ENCODE measurements around the gene TOP3B.

- TF ChIP-seq EZH2 (IDR thresholded peaks at IDR 0.05; ENCODE audit: borderline replicate concordance, insufficient read depth, low read length, poor library complexity, severe bottlenecking) (no peak), RAD21 (conservative IDR thresholded peaks at IDR 0.05) (no peak), EP300 (conservative IDR thresholded peaks at IDR 0.05; ENCODE audit: poor library complexity, severe bottlenecking) (no peak), POLR2AphosphoS5 (IDR thresholded peaks at IDR 0.05) (no peak), REST (IDR thresholded peaks at IDR 0.05; ENCODE audit: borderline replicate concordance) (no peak), MXI1 (conservative IDR thresholded peaks at IDR 0.05; ENCODE audit: poor library complexity, severe bottlenecking) (no peak), TAF1 (IDR thresholded peaks at IDR 0.05; ENCODE audit: low read depth) (no peak)
- TF ChIP-seq, protein P1, sequence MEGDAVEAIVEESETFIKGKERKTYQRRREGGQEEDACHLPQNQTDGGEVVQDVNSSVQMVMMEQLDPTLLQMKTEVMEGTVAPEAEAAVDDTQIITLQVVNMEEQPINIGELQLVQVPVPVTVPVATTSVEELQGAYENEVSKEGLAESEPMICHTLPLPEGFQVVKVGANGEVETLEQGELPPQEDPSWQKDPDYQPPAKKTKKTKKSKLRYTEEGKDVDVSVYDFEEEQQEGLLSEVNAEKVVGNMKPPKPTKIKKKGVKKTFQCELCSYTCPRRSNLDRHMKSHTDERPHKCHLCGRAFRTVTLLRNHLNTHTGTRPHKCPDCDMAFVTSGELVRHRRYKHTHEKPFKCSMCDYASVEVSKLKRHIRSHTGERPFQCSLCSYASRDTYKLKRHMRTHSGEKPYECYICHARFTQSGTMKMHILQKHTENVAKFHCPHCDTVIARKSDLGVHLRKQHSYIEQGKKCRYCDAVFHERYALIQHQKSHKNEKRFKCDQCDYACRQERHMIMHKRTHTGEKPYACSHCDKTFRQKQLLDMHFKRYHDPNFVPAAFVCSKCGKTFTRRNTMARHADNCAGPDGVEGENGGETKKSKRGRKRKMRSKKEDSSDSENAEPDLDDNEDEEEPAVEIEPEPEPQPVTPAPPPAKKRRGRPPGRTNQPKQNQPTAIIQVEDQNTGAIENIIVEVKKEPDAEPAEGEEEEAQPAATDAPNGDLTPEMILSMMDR (IDR thresholded peaks at IDR 0.05; ENCODE audit: poor library complexity, severe bottlenecking): no peak
Measured at GRCh38 chr22:21915624-21916308, 66.8 kb downstream of the TOP3B start.

Data from neural cell (in vitro differentiated cells).